HepG2 (cell line): ENCODE measurements around the gene TRAF3. TPM values are rescaled to one million over a fixed set of nuclear protein-coding genes. Genes with fewer than 3 reads are reported as not detected.
A peak's percentile ranks its signal among the peaks of the same experiment; 100 is the strongest.

Experiments used
- ATAC-seq: fragments of 200-7000 bp; cut with Tn5 transposase; 3 replicates; pipeline ENCODE4 v1.9.1; 2020; ENCODE audit warnings: mild to moderate bottlenecking, moderate library complexity
- BruUV-seq: library from RNA; stranded (reverse); fragments of 400-500 nt; replicated peaks from 2 replicates; lab custom pipeline; 2021; lab: Mats Ljungman, UMichigan
- CTCF ChIA-PET: fragments of 300-600 bp; formaldehyde crosslinking; extraction: SDS; loops from one replicate; lab custom pipeline; 2021; ENCODE audit warnings: low total read pairs, inconsistent platforms, low intra/inter-chr PET ratio; lab: Yijun Ruan, JAX
- POLR2A ChIA-PET: fragments of 350-600 bp; sonication (Branson Sonifier 250); formaldehyde crosslinking; loops from one replicate; lab custom pipeline; 2020; ENCODE audit warnings: antibody characterized with exemption, inconsistent platforms; lab: Yijun Ruan, JAX
- DNase-seq: peaks from one replicate; pipeline ENCODE4 v3.0.0-alpha.2; 2015; ENCODE audit warnings: low spot score
- FAIRE-seq: peaks from 3 replicates; lab custom pipeline; 2011; peaks lifted over from hg19 to GRCh38; lab: Jason Lieb, UNC
- H2AFZ ChIP-seq: one replicate; pipeline ENCODE4 v1.6.1; 2011; ENCODE audit warnings: low read length, inconsistent platforms
- H3K27ac ChIP-seq: fragments of 300-600 bp; 3 replicates; pipeline ENCODE4 v1.8.0; 2011; ENCODE audit warnings: mixed run types, mild to moderate bottlenecking, mixed read lengths, low read length, inconsistent platforms; ENCODE audit not compliant: insufficient read depth; ENCODE audit errors: extremely low read length
- H3K27me3 ChIP-seq, 2 experiments: fragments of 200-600 bp in 1 of 2; 2 replicates in 1 of 2; 3 replicates in 1 of 2; pipeline versions ENCODE4 v1.6.0 to v1.8.0; 2011; ENCODE audit warnings: low read length in 2 of 2, mild to moderate bottlenecking in 2 of 2, moderate library complexity in 2 of 2, inconsistent platforms in 1 of 2; ENCODE audit not compliant: insufficient read depth in 2 of 2, control insufficient read depth in 1 of 2
- H3K36me3 ChIP-seq, 2 experiments: fragments of 200-600 bp in 1 of 2; replicated peaks in 1 of 2; 2 replicates in 1 of 2; 3 replicates in 1 of 2; pipeline versions ENCODE4 v1.5.1 to v1.8.0; 2011; ENCODE audit warnings: low read length in 2 of 2, inconsistent platforms in 1 of 2; ENCODE audit not compliant: insufficient read depth in 2 of 2, control insufficient read depth in 1 of 2
- H3K4me1 ChIP-seq: 2 replicates; pipeline ENCODE4 v1.5.1; 2012; ENCODE audit warnings: low read length, inconsistent platforms; ENCODE audit not compliant: insufficient read depth
- H3K4me2 ChIP-seq: 2 replicates; pipeline ENCODE4 v1.6.0; 2011; ENCODE audit warnings: low read depth, low read length, inconsistent platforms
- H3K4me3 ChIP-seq, 3 experiments: fragments of 200-600 bp in 1 of 3; sonication (generic), shearing (Covaris generic) in 1 of 3; replicated peaks in 1 of 3; 2 replicates each; pipeline ENCODE4 v1.5.1; 2011 to 2016; ENCODE audit warnings: low read length in 3 of 3, inconsistent platforms in 2 of 3, low read depth in 2 of 3, mild to moderate bottlenecking in 2 of 3, control low read depth in 1 of 3, mixed read lengths in 1 of 3; ENCODE audit not compliant: insufficient read depth in 1 of 3
- H3K79me2 ChIP-seq: one replicate; pipeline ENCODE4 v1.6.1; 2011; ENCODE audit warnings: low read length, inconsistent platforms; ENCODE audit not compliant: insufficient read depth
- H3K9ac ChIP-seq: 2 replicates; pipeline ENCODE4 v1.6.0; 2011; ENCODE audit warnings: mild to moderate bottlenecking, low read depth, low read length, inconsistent platforms; ENCODE audit not compliant: insufficient read depth
- H3K9me3 ChIP-seq: 2 replicates; pipeline ENCODE4 v1.5.1; 2012; ENCODE audit warnings: mild to moderate bottlenecking, low read length
- H4K20me1 ChIP-seq: 2 replicates; pipeline ENCODE4 v1.6.0; 2011; ENCODE audit warnings: inconsistent platforms, mild to moderate bottlenecking, low read length, moderate library complexity; ENCODE audit not compliant: insufficient read depth
- BORCS8-MEF2B ChIP-seq: sonication (generic); formaldehyde crosslinking; IDR thresholded peaks from 2 replicates; pipeline ENCODE4 v1.8.0; 2022; ENCODE audit warnings: mild to moderate bottlenecking, missing genetic modification reagents
- MAFF ChIP-seq: IDR thresholded peaks from 2 replicates; pipeline ENCODE4 v1.6.1; 2011; ENCODE audit warnings: low read depth, low read length, improper control_type of control experiment
- MAFK ChIP-seq, 2 experiments: IDR thresholded peaks in 1 of 2; conservative IDR thresholded peaks in 1 of 2; 2 replicates each; pipeline ENCODE4 v1.6.1; 2011; ENCODE audit warnings: improper control_type of control experiment in 2 of 2, low read length in 2 of 2
- MXD3 ChIP-seq: IDR thresholded peaks from 2 replicates; pipeline ENCODE4 v1.6.1; 2016; ENCODE audit warnings: mild to moderate bottlenecking, missing biosample characterization, missing genetic modification reagents
- NR2F6 ChIP-seq, 2 experiments: IDR thresholded peaks; 2 replicates each; pipeline ENCODE4 v1.6.1; 2016; ENCODE audit warnings: antibody characterized with exemption in 1 of 2, mild to moderate bottlenecking in 1 of 2
- PLRG1 ChIP-seq: fragments of 450-650 bp; conservative IDR thresholded peaks from 2 replicates; pipeline ENCODE4 v1.6.1; 2016
- SMAD9 ChIP-seq: sonication (generic); formaldehyde crosslinking; IDR thresholded peaks from 2 replicates; pipeline ENCODE4 v1.5.1; 2020; ENCODE audit warnings: mild to moderate bottlenecking, missing genetic modification reagents
- ZGPAT ChIP-seq: IDR thresholded peaks from 2 replicates; pipeline ENCODE4 v1.6.1; 2016; ENCODE audit warnings: mild to moderate bottlenecking
- ZKSCAN8 ChIP-seq: IDR thresholded peaks from 2 replicates; pipeline ENCODE4 v1.6.1; 2016; ENCODE audit warnings: borderline replicate concordance, missing genetic modification reagents, missing compliant biosample characterization
- ZUFSP ChIP-seq: sonication (generic); formaldehyde crosslinking; IDR thresholded peaks from 2 replicates; pipeline ENCODE4 v1.9.0; 2021; ENCODE audit warnings: missing genetic modification reagents, mild to moderate bottlenecking, borderline replicate concordance
- whole genome bisulfite sequencing: methylation state at CpG from one replicate; pipeline ENCODE4 v1.1.6; 2017; ENCODE audit warnings: low lambda C conversion rate; 5-methylcytosine and 5-hydroxymethylcytosine counted together
- in situ Hi-C: cut with HindIII; loops from 2 replicates; pipeline ENCODE4 v1.10.0; 2017; ENCODE audit warnings: low pct_unique_long_range_greater_than_20kb; ENCODE audit not compliant: extremely low pct_ligation_motif_present
- intact Hi-C: fragments of 100-400 bp; cut with micrococcal nuclease; formaldehyde crosslinking; loops from one replicate; pipeline ENCODE4 v1.10.0; 2022; ENCODE audit not compliant: unreplicated experiment
- polyA plus RNA-seq, 8 experiments: library from polyadenylated mRNA; depleted of rRNA in 3 of 8; stranded (reverse) in 7 of 8; unstranded in 1 of 8; fragments of >200 nt; fragmentation: Illumina TruSeq in 4 of 8; extraction: Trizol in 4 of 8; gene quantifications; 2 replicates each; pipeline versions ENCODE4 v1.2.1 to v1.2.3, GENCODE V29; 2011 to 2016; ENCODE audit warnings: low read depth in 4 of 8, missing spikeins in 1 of 8, mixed read lengths in 1 of 8; ENCODE audit not compliant: insufficient read depth in 1 of 8
- total RNA-seq, 5 experiments: library from RNA; depleted of rRNA; stranded (reverse); fragments of >200 nt; fragmentation: Illumina TruSeq; extraction: Trizol; gene quantifications; 2 replicates each; pipeline ENCODE4 v1.2.3, GENCODE V29; 2016; ENCODE audit warnings: low read depth in 1 of 5

The TRAF3 gene
- total and polyA plus RNA-seq, 2 of the 13 experiments (the other 11 are each of a cell fraction or from before 2014, with no cell fraction given) = 6.9 to 12.2 TPM

- WGBS = 95% methylated on average over 9 of the region's 19 CpGs
- no peak for TF ChIP-seq BORCS8-MEF2B
- no peak for TF ChIP-seq ZGPAT (CRISPR knock-in tag)
- no peak for TF ChIP-seq SMAD9 (CRISPR knock-in tag)
- Histone ChIP-seq H3K4me1 (no peaks in the 10 kb centered on the region), H3K9ac (no peak overlapping the region), H4K20me1 (no peaks in the 10 kb centered on the region), H3K4me3 (no peak overlapping the region), H3K27ac (no peak overlapping the region), H2AFZ (no peak overlapping the region), H3K4me2 (no peak overlapping the region), H3K27me3 (no peaks in the 10 kb centered on the region), H3K9me3 (no peaks in the 10 kb centered on the region), H3K79me2 (no peaks in the 10 kb centered on the region), H3K36me3 (peaks cover 5 to 13% of the 10 kb centered on the region in 2 experiments; a peak in 4 of 5 replicates)
- intact Hi-C loops (no loop called here), in situ Hi-C loops (no loop called here)
- no peak for ATAC-seq
- ChIA-PET CTCF (no interaction called here), POLR2A (no interaction called here)
- DNase-seq = no peak
- FAIRE-seq = no peak
- BruUV-seq = no TSS peak
Measured at GRCh38 chr14:102940729-102941362, 163.6 kb downstream of the TRAF3 start.

- H3K9me3 ChIP-seq = no peaks in the 10 kb centered on the region
- ChIA-PET POLR2A (no interaction called here), CTCF (no interaction called here)
- H3K4me3 ChIP-seq = no peak overlapping the region
- intact Hi-C loops = no loop called here
- H3K9ac ChIP-seq = no peak overlapping the region
- no peaks in the 10 kb centered on the region for H3K4me1 ChIP-seq
- no peak for FAIRE-seq
- H3K27me3 ChIP-seq = no peaks in the 10 kb centered on the region
- no peaks in the 10 kb centered on the region for H4K20me1 ChIP-seq
- DNase-seq = no peak
- 91% methylated on average over 10 of the region's 10 CpGs for WGBS
- H2AFZ ChIP-seq = no peak overlapping the region
- in situ Hi-C loops = no loop called here
- ATAC-seq = no peak
- TF ChIP-seq MAFF (peak; percentile 79), MAFK (conservative IDR thresholded peaks at IDR 0.05 in 1 of 2, IDR thresholded peaks at IDR 0.05 in 1 of 2; ENCODE audit: low read length in 2 of 2) (peak; percentile 89), PLRG1 (no peak), NR2F6 (IDR thresholded peaks at IDR 0.05) (no peak), NR2F6 (CRISPR knock-in tag; IDR thresholded peaks at IDR 0.05) (no peak), ZUFSP (CRISPR knock-in tag) (no peak), ZKSCAN8 (CRISPR knock-in tag) (no peak), MXD3 (no peak)
- no peaks in the 10 kb centered on the region for H3K79me2 ChIP-seq
- H3K36me3 ChIP-seq = peaks cover 8 to 17% of the 10 kb centered on the region in 2 experiments; a peak in 4 of 5 replicates
- H3K4me2 ChIP-seq = no peak overlapping the region
- no TSS peak for BruUV-seq
- H3K27ac ChIP-seq = no peak overlapping the region
Measured at GRCh38 chr14:102941419-102942011, 164.3 kb downstream of the TRAF3 start.
